Endothelial cell (in vitro differentiated cells): ENCODE results near the gene ZNF785. TPM values are rescaled to one million over a fixed set of nuclear protein-coding genes. Genes with fewer than 3 reads are reported as not detected.

Experiments used
- DNase-seq: peaks from one replicate; pipeline ENCODE4 v3.0.0; 2021; ENCODE audit warnings: low spot score
- H3K27ac Mint-ChIP-seq: one replicate; pipeline ENCODE4 v1.8.0; 2021; ENCODE audit warnings: mixed read lengths, inconsistent platforms; ENCODE audit not compliant: unreplicated experiment
- H3K27me3 Mint-ChIP-seq: one replicate; pipeline ENCODE4 v1.8.0; 2021; ENCODE audit warnings: mild to moderate bottlenecking, moderate library complexity, mixed read lengths, inconsistent platforms; ENCODE audit not compliant: unreplicated experiment
- H3K36me3 Mint-ChIP-seq: one replicate; pipeline ENCODE4 v1.8.0; 2021; ENCODE audit warnings: mild to moderate bottlenecking, low read depth, mixed read lengths, inconsistent platforms; ENCODE audit not compliant: unreplicated experiment
- H3K4me1 Mint-ChIP-seq: one replicate; pipeline ENCODE4 v1.8.0; 2021; ENCODE audit warnings: mild to moderate bottlenecking, mixed read lengths, inconsistent platforms; ENCODE audit not compliant: unreplicated experiment
- H3K4me3 Mint-ChIP-seq: one replicate; pipeline ENCODE4 v1.8.0; 2021; ENCODE audit warnings: mild to moderate bottlenecking, mixed read lengths, inconsistent platforms; ENCODE audit not compliant: unreplicated experiment
- H3K9me3 Mint-ChIP-seq: one replicate; pipeline ENCODE4 v1.8.0; 2021; ENCODE audit warnings: mixed read lengths, inconsistent platforms; ENCODE audit not compliant: unreplicated experiment
- total RNA-seq: library from RNA; stranded (reverse); fragmentation: NEBNext Ultra II Directional; extraction: Animal tissue kit (Norgen Biotek cat#: 25700); gene quantifications from one replicate; pipeline ENCODE4 v1.2.1, GENCODE V29; 2021; ENCODE audit not compliant: unreplicated experiment
- TF ChIP-seq, protein P1 (sequence below): fragments of 200-600 bp; sonication (generic); IDR thresholded peaks from one replicate; pipeline ENCODE4 v1.5.0; 2021; ENCODE audit warnings: antibody characterized with exemption; ENCODE audit not compliant: unreplicated experiment

ZNF785 gene
- total RNA-seq, 1 donor from 2014 or later = 33.5 TPM

DNA sequence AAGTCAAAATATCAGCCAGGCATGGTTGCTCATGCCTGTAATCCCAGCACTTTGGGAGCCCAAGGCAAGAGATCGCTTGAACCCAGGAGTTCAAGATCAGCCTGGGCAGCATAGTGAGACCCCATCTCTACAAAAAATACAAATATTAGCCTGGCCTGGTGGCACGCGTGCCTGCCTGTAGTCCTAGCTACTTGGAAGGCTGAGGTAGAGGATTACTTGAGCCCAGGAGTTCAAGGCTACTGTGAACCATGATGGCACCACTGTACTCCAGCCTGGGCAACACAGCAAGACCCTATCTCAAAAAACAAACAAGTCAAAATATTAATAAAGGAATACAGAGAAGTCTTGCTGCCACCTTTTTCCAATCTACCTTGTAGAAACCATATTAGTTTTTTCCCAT, 20.5 kb upstream of the ZNF785 start:
- no peak for DNase-seq
- TF ChIP-seq, protein P1, sequence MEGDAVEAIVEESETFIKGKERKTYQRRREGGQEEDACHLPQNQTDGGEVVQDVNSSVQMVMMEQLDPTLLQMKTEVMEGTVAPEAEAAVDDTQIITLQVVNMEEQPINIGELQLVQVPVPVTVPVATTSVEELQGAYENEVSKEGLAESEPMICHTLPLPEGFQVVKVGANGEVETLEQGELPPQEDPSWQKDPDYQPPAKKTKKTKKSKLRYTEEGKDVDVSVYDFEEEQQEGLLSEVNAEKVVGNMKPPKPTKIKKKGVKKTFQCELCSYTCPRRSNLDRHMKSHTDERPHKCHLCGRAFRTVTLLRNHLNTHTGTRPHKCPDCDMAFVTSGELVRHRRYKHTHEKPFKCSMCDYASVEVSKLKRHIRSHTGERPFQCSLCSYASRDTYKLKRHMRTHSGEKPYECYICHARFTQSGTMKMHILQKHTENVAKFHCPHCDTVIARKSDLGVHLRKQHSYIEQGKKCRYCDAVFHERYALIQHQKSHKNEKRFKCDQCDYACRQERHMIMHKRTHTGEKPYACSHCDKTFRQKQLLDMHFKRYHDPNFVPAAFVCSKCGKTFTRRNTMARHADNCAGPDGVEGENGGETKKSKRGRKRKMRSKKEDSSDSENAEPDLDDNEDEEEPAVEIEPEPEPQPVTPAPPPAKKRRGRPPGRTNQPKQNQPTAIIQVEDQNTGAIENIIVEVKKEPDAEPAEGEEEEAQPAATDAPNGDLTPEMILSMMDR = no peak
- Mint-ChIP-seq H3K9me3 (no peaks in the 10 kb centered on the region), H3K27ac (no peak overlapping the region), H3K36me3 (peaks cover 23% of the 10 kb centered on the region), H3K27me3 (peaks cover 9% of the 10 kb centered on the region), H3K4me1 (peaks cover 10% of the 10 kb centered on the region), H3K4me3 (no peak overlapping the region)

DNA sequence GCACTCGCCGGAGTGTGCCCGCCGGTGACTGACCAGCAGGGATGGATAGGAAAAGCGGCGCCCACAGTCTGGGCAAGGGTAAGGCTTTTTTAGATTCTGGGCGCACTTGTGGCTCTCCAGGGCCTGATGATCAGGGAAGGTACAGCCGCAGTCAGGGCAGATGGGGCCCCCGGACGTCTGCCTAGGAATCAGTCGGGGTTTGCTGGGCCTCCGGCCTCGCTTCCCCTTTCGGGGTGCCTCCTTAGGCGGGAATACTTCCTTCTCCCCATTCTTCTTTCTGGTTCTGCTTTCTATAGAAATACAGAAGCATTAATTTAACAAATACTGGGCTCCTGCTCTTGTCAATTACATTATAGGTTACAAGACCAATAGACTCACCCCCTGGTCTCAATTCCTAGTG, 19.7 kb upstream of the ZNF785 start:
- Mint-ChIP-seq H3K4me3 (peak overlapping the region; percentile 49), H3K4me1 (peaks cover 5% of the 10 kb centered on the region), H3K27ac (no peak overlapping the region), H3K27me3 (peaks cover 12% of the 10 kb centered on the region), H3K9me3 (no peaks in the 10 kb centered on the region), H3K36me3 (peaks cover 26% of the 10 kb centered on the region)
- TF ChIP-seq, protein P1 = no peak
- DNase-seq = no peak

DNA sequence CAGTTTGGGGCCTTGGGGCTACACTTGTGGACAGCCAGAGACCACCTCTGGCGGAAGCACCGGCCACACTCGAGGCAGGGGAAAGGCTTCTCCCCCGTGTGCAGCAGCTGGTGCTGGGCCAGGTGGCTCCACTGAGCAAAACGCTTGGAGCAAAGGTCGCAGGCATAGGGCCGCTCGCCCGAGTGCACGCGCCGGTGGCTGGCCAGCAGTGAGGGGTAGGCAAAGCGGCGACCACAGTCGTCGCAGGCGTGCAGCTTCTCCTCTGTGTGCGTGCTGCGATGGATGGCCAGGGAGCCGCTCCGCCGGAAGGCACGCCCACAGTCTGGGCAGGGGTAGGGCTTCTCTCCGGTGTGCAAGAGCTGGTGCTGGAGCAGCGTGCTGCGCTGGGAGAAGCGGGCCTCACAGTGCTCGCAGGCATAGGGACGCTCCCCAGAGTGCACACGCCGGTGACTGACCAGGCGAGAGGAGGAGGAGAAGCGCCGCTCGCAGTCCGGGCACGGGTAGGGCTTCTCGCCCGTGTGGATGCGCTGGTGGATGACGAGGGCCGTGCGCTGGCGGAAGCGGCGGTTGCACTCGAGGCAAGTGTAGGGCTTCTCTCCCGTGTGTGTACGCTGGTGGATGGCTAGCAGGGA, 18.9 kb upstream of the ZNF785 start:
- H3K4me3 Mint-ChIP-seq = peak overlapping the region; percentile 49
- H3K36me3 Mint-ChIP-seq = peaks cover 26% of the 10 kb centered on the region
- TF ChIP-seq, protein P1 = no peak
- no peak overlapping the region for H3K27ac Mint-ChIP-seq
- H3K27me3 Mint-ChIP-seq = peaks cover 12% of the 10 kb centered on the region
- peaks cover 5% of the 10 kb centered on the region for H3K4me1 Mint-ChIP-seq
- no peaks in the 10 kb centered on the region for H3K9me3 Mint-ChIP-seq
- DNase-seq = no peak

DNA sequence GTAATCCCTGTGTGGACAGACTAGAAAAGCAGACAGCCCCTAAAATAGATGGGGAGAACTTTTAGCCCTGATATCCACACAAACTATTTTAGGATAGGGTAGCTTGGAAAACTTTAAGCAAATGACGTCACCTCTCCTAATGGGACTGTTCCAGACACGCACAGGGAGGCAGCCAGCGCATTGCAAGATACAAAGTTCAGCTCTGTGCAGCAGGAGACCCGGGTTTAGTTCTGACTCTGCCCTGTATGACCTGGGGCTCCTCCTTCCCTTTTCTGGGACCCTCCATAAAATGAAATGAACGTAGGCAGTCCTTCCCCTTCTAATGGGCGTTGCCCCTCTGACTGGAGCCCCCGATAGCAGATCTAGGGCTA, 18.4 kb upstream of the ZNF785 start:
- H3K4me1 Mint-ChIP-seq = peaks cover 2% of the 10 kb centered on the region
- H3K4me3 Mint-ChIP-seq = no peak overlapping the region
- TF ChIP-seq, protein P1 = no peak
- no peak for DNase-seq
- H3K36me3 Mint-ChIP-seq = peaks cover 26% of the 10 kb centered on the region
- no peaks in the 10 kb centered on the region for H3K9me3 Mint-ChIP-seq
- peak overlapping the region; percentile 50 for H3K27ac Mint-ChIP-seq
- H3K27me3 Mint-ChIP-seq = peaks cover 11% of the 10 kb centered on the region

DNA sequence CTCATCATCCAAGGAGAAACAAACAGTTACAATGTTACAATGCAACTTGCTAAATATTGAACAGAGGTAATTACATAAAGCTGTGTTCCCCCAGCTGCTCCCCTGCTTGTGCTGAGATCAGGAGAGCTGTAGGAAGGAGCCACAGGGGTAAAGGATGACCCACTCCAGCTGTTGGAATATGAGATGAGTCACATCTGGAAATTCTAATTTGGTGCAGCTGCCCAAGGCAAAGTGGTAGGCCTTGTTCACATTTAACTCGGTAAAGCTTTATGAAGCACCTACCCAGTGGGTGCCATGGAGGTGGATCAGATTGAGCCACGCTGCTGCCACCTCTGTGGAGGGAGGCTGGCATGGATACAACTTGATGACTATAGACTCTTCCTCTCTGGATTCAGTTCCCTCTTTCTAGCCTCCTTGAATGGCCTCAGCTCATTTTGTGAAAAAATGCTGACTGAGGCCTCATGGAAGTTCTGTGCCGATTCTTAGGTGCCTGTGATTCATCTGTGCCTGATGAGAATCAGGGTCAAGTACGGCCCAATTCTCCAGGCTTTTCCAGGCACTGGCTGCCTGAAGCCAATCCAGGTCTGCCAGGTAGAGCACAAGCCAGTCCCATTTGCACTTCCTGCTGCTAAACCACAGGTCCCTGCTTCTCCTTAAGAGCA, 17.2 kb upstream of the ZNF785 start:
- TF ChIP-seq, protein P1 = no peak
- H3K9me3 Mint-ChIP-seq = no peaks in the 10 kb centered on the region
- no peak overlapping the region for H3K27ac Mint-ChIP-seq
- no peak for DNase-seq
- peaks cover 11% of the 10 kb centered on the region for H3K27me3 Mint-ChIP-seq
- peaks cover 26% of the 10 kb centered on the region for H3K36me3 Mint-ChIP-seq
- no peaks in the 10 kb centered on the region for H3K4me1 Mint-ChIP-seq
- no peak overlapping the region for H3K4me3 Mint-ChIP-seq
